Ishikawa (cell line): ENCODE measurements around the gene PRKACG.

ENCODE experiments used
- CEBPB ChIP-seq: IDR thresholded peaks from 2 replicates; pipeline ENCODE4 v1.6.1; 2012
- CREB1 ChIP-seq: IDR thresholded peaks from 2 replicates; pipeline ENCODE4 v1.6.1; 2012; ENCODE audit warnings: low read depth
- EGR1 ChIP-seq: IDR thresholded peaks from 2 replicates; pipeline ENCODE4 v1.6.1; 2012
- EP300 ChIP-seq: IDR thresholded peaks from 2 replicates; pipeline ENCODE4 v1.6.1; 2012; ENCODE audit warnings: borderline replicate concordance
- FOXM1 ChIP-seq: IDR thresholded peaks from 2 replicates; pipeline ENCODE4 v1.6.1; 2012; ENCODE audit warnings: low read depth, borderline replicate concordance
- NFIC ChIP-seq: IDR thresholded peaks from 2 replicates; pipeline ENCODE4 v1.6.1; 2012
- RAD21 ChIP-seq: IDR thresholded peaks from 2 replicates; pipeline ENCODE4 v1.6.1; 2012; ENCODE audit warnings: low read depth
- REST ChIP-seq: IDR thresholded peaks from 2 replicates; pipeline ENCODE4 v1.6.1; 2012; ENCODE audit warnings: low read depth, mild to moderate bottlenecking
- TAF1 ChIP-seq: IDR thresholded peaks from 2 replicates; pipeline ENCODE4 v1.6.1; 2012; ENCODE audit warnings: low read depth, mild to moderate bottlenecking
- TCF12 ChIP-seq: IDR thresholded peaks from 2 replicates; pipeline ENCODE4 v1.6.1; 2012; ENCODE audit warnings: low read depth
- TEAD4 ChIP-seq: IDR thresholded peaks from 2 replicates; pipeline ENCODE4 v1.6.1; 2012
- YY1 ChIP-seq: IDR thresholded peaks from 2 replicates; pipeline ENCODE4 v1.6.1; 2012; ENCODE audit warnings: low read depth
- ZBTB7A ChIP-seq: IDR thresholded peaks from 2 replicates; pipeline ENCODE4 v1.6.1; 2012; ENCODE audit warnings: low read depth
- TF ChIP-seq, protein P1 (sequence below): IDR thresholded peaks from 2 replicates; pipeline ENCODE4 v1.6.1; 2012
- TF ChIP-seq, protein P2 (sequence below): IDR thresholded peaks from 2 replicates; pipeline ENCODE4 v1.6.1; 2012

Gene PRKACG

GRCh38 chr9:69014013-69014412 is at the start of gene PRKACG:
PRKACG (minus strand) TSS chr9:69014113; CDS start chr9:69014092, 21 bp downstream.
- TF ChIP-seq ZBTB7A (no peak), REST (no peak), FOXM1 (no peak), EGR1 (no peak), CREB1 (no peak), TCF12 (no peak)

GRCh38 chr9:69062195-69062594 is 48.3 kb upstream of the PRKACG start:
- TF ChIP-seq EP300 (no peak), FOXM1 (no peak), ZBTB7A (no peak), TEAD4 (no peak), NFIC (no peak), EGR1 (no peak)

DNA sequence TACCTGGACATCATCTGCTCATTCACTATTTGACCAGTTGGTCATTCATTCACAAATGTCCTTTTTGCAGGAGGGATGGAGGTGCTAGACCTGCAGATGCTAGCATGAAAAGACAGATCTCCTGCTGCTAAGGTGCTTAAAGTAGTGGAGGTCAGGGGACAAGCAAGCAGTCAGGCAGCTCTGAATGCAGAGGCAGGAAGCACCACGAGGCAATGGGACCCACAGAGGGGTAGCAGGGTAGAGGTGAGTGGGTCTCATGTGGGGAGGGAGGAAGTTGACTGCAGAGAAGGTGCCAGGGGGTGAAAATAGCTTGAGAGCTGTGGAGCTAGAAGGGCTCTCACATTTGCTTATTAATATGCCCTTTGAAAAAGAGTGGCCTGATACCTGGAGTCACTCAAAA is 46.9 kb upstream of the PRKACG start:
- TF ChIP-seq, protein P1, sequence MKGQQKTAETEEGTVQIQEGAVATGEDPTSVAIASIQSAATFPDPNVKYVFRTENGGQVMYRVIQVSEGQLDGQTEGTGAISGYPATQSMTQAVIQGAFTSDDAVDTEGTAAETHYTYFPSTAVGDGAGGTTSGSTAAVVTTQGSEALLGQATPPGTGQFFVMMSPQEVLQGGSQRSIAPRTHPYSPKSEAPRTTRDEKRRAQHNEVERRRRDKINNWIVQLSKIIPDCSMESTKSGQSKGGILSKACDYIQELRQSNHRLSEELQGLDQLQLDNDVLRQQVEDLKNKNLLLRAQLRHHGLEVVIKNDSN, result no peak
- no peak for TF ChIP-seq NFIC
- no peak for TF ChIP-seq EP300
- TF ChIP-seq EGR1, result no peak
- TF ChIP-seq CREB1, result no peak

DNA sequence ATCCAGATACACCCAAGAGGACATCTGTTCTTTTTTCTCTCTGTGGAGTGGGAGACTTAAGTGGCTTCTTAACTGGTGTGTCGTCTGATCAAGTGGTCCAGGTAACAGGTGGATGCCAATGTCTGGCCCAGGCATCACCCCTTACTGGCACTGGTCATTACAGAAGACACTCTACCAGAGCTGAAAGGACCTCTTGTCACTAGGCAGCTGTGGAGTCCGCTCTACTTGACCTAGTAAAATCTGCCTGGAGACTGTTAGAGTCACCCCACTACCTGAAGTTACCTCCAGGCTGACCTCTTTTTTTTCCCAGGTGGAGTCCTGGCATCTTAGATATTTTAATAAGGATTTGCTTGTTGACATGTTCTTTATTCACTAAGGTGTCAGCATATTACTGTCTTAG is 44.2 kb upstream of the PRKACG start:
- TF ChIP-seq YY1, result no peak
- TF ChIP-seq RAD21, result no peak
- no peak for TF ChIP-seq CEBPB
- TF ChIP-seq TCF12, result no peak
- no peak for TF ChIP-seq NFIC
- TF ChIP-seq, protein P2, sequence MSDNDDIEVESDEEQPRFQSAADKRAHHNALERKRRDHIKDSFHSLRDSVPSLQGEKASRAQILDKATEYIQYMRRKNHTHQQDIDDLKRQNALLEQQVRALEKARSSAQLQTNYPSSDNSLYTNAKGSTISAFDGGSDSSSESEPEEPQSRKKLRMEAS, result no peak
- TF ChIP-seq ZBTB7A, result no peak
- no peak for TF ChIP-seq TEAD4
- no peak for TF ChIP-seq FOXM1
- no peak for TF ChIP-seq CREB1
- no peak for TF ChIP-seq EGR1
- TF ChIP-seq EP300, result no peak
- TF ChIP-seq, protein P1, result no peak
- TF ChIP-seq TAF1, result no peak
- no peak for TF ChIP-seq REST

DNA sequence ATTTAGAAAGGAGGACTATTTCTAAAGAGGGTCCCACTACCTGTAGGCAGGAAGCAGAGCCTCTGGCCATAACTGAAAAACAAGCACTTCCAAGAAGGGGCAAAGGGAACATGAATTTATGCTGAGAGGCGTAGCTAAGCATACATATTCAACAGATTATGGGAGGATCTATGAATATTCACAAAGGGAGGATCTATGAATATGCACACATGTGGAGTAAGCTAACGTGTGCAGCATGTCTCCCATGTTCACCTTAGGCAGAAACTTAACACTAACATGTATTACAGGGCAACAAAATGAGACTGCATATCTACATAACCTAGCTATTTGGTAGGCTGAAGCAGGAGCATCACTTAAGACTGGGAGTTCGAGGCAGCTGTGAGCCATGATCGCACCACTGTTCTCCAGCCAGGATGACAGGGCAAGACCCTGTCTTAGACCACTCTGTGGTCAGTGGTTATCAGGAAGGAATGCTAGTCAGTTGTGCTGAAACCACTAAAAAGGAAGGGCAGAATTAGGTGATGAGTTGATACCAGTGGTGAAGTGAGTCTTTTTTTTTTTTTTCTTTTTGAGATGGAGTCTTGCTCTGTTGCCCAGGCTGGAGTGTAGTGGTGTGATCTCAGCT is 42.4 kb upstream of the PRKACG start:
- TF ChIP-seq EP300 (no peak), CEBPB (no peak), CREB1 (no peak), ZBTB7A (no peak), TCF12 (no peak), TAF1 (no peak), TEAD4 (no peak), REST (no peak), FOXM1 (no peak), EGR1 (no peak), NFIC (no peak), RAD21 (no peak)
- TF ChIP-seq, protein P1, result no peak
- TF ChIP-seq, protein P2, result no peak
